Muscle of leg (tissue), 11 donors: ENCODE results near the gene SCAPER. TPM values are rescaled to one million over a fixed set of nuclear protein-coding genes. Genes with fewer than 3 reads are reported as not detected.

ENCODE experiments used
- DNase-seq: peaks from one replicate; pipeline ENCODE4 v3.0.0; 2013
- H3K27ac ChIP-seq: one replicate; pipeline ENCODE4 v1.5.1; 2013; ENCODE audit warnings: mild to moderate bottlenecking, low read length, control low read depth
- H3K27me3 ChIP-seq: one replicate; pipeline ENCODE4 v1.6.1; 2013; ENCODE audit warnings: low read length; ENCODE audit not compliant: control insufficient read depth, insufficient read depth
- H3K36me3 ChIP-seq: one replicate; pipeline ENCODE4 v1.6.1; 2013; ENCODE audit warnings: low read length; ENCODE audit not compliant: control insufficient read depth, insufficient read depth
- H3K4me1 ChIP-seq: one replicate; pipeline ENCODE4 v1.6.1; 2013; ENCODE audit warnings: low read length; ENCODE audit not compliant: control insufficient read depth, insufficient read depth
- H3K4me3 ChIP-seq: one replicate; pipeline ENCODE4 v1.5.1; 2013; ENCODE audit warnings: low read length, control low read depth
- H3K9me3 ChIP-seq: replicated peaks from 2 replicates; pipeline ENCODE4 v1.6.1; 2013; ENCODE audit warnings: low read depth, low read length; ENCODE audit not compliant: control insufficient read depth
- WGBS: methylation state at CpG from one replicate; pipeline ENCODE4 v1.1.5; 2013; ENCODE audit warnings: missing lambda C conversion rate; ENCODE audit not compliant: insufficient coverage; 5-methylcytosine and 5-hydroxymethylcytosine counted together
- polyA plus RNA-seq, 8 donors: library from polyadenylated mRNA; unstranded; fragments of 120-200 nt; gene quantifications; one replicate each; pipeline versions ENCODE4 v1.2.1 to v1.2.3, GENCODE V29; 2013; ENCODE audit warnings: inconsistent platforms in 1 of 8, low replicate concordance in 1 of 8; ENCODE audit not compliant: insufficient read length in 8 of 8, insufficient read depth in 1 of 8
- total RNA-seq: library from RNA; stranded (reverse); fragments of 120-200 nt; gene quantifications from one replicate; pipeline ENCODE4 v1.2.4, GENCODE V29; 2013

Gene SCAPER
- total and polyA plus RNA-seq, 9 donors: 61.5 to 83.1 (median 73.5) TPM

DNA sequence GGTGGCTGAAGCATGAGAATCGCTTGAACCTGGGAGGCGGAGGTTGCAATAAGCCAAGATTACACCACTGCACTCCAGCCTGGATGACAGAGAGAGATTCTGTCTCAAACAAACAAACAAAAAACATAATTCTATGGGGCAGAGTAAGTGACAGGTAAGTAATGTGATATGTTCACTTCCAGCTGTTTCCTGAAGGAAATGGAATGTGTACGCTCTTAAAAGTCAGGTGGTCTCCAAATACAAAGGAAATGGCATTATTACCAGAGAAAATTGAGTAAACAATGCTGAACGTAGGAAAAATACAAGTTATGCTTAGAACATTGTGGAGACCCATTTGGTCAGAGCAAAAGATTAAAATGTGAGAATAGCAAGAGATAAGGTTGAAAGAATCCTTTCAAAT, 278.5 kb downstream of the SCAPER start:
- H3K4me1 ChIP-seq: no peaks in the 10 kb centered on the region
- no peak for DNase-seq
- peaks cover 9% of the 10 kb centered on the region for H3K36me3 ChIP-seq
- 70% methylated on average over 1 of the region's 4 CpGs for WGBS
- no peaks in the 10 kb centered on the region for H3K27me3 ChIP-seq
- no peak overlapping the region for H3K4me3 ChIP-seq
- peaks cover 2% of the 10 kb centered on the region for H3K9me3 ChIP-seq
- no peak overlapping the region for H3K27ac ChIP-seq

DNA sequence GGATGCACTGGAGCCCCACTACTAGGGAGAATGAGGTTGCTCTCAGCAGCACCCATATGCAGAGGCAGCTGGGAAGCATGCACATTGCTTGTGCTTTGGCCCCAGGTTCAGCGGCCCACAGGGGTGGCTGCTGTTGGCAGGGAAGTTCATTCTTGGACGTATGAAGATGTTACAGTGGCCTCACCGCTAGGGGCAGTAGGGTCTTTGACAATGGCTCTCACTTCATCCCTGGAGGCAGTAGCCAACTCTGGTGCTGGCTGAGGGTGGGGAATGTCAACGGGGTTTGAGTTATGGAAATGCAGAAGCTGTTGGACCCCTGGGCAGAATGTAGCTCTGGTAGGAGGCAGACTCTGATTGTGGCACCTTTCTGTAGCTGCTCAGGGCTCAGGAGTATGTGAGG, 279.9 kb downstream of the SCAPER start:
- no peak for DNase-seq
- no peaks in the 10 kb centered on the region for H3K27me3 ChIP-seq
- no peak overlapping the region for H3K27ac ChIP-seq
- no peaks in the 10 kb centered on the region for H3K4me1 ChIP-seq
- WGBS: 83% methylated on average over 4 of the region's 4 CpGs
- H3K4me3 ChIP-seq: no peak overlapping the region
- H3K9me3 ChIP-seq: peaks cover 2% of the 10 kb centered on the region
- peaks cover 9% of the 10 kb centered on the region for H3K36me3 ChIP-seq

DNA sequence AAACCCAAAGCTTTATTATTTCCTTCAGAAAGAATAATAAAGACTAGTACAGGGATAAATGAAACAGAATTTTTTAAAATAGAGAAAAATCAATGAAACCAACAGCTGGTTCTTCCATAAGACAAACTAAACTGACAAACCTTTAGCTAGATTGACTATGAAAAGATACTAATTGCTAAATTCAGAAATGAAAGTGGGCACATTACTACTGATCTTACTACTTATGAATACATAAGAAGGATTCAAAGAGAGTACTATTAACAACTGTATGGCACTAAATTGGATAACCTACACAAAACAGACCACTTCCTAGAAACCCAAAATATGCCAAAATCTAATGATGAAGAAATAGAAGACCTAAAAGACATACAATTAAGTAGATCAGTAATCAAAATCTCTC, 290.4 kb downstream of the SCAPER start:
- Histone ChIP-seq H3K27me3 (no peaks in the 10 kb centered on the region), H3K4me1 (no peaks in the 10 kb centered on the region), H3K9me3 (peaks cover 14% of the 10 kb centered on the region), H3K27ac (no peak overlapping the region), H3K36me3 (no peaks in the 10 kb centered on the region), H3K4me3 (no peak overlapping the region)
- DNase-seq: no peak

DNA sequence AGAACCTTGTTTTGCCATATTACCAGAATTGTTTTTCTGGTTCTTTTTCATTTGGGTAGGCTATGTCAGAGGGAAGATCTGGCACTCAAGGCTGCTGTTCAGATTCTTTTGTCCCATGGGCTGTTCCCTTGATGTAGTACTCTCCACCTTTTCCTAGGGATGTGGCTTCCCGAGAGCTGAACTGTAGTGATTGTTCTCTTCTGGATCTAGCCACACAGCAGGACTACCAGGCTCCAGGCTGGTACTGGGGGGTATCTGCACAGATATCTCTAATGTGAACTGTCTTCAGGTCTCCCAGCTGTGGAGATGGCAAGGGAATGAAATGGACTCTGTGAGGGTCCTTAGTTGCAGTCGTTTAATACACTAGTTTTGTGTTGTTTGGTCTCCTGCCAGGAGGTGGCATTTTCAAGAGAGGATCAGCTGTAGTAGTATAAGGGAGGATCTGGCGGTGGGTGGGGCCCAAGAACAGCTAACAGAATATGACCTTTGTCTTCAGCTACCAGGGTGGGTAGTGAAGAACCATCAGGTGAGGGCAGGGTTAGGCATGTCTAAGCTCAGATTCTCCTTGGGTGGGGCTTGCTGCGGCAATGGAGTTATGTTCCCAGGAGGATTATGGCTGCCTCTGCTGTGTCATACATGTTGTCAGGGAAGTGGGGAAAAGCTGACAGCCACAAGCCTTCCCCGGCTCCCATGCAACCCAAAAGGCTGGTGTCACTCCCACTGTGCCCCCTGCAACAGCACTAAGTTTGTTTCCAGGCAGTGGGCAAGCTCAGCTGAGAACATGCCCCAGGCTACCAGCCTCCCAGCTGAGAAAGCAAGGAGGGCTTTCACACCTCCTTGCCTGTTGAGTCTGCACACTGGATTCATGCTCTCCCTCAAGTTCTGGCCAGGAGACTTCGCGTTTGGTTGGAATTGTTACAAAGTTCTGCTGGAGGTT, 316.1 kb downstream of the SCAPER start:
- WGBS: 92% methylated on average over 6 of the region's 7 CpGs
- H3K9me3 ChIP-seq: no peaks in the 10 kb centered on the region
- H3K36me3 ChIP-seq: peaks cover 5% of the 10 kb centered on the region
- H3K27me3 ChIP-seq: no peaks in the 10 kb centered on the region
- no peaks in the 10 kb centered on the region for H3K4me1 ChIP-seq
- no peak for DNase-seq
- H3K27ac ChIP-seq: no peak overlapping the region
- H3K4me3 ChIP-seq: no peak overlapping the region

DNA sequence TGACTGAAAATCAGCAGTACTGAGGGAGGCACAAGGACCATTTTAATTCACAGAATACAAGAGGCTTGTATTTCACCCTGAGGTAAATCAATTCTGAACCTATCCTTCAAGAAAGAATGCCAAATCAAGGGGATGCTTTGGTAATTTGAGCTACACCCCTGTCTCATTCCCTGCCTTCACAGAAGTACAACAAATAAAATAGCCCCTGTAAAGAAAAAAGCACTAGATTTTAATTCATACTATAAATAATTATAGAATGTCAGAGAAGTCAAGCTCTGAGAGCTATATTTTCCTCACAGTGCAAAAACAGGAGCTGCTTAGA, 319.6 kb downstream of the SCAPER start:
- H3K27ac ChIP-seq: no peak overlapping the region
- no peaks in the 10 kb centered on the region for H3K27me3 ChIP-seq
- peaks cover 5% of the 10 kb centered on the region for H3K36me3 ChIP-seq
- no peak for DNase-seq
- no peak overlapping the region for H3K4me3 ChIP-seq
- H3K4me1 ChIP-seq: no peaks in the 10 kb centered on the region
- H3K9me3 ChIP-seq: peaks cover 9% of the 10 kb centered on the region

DNA sequence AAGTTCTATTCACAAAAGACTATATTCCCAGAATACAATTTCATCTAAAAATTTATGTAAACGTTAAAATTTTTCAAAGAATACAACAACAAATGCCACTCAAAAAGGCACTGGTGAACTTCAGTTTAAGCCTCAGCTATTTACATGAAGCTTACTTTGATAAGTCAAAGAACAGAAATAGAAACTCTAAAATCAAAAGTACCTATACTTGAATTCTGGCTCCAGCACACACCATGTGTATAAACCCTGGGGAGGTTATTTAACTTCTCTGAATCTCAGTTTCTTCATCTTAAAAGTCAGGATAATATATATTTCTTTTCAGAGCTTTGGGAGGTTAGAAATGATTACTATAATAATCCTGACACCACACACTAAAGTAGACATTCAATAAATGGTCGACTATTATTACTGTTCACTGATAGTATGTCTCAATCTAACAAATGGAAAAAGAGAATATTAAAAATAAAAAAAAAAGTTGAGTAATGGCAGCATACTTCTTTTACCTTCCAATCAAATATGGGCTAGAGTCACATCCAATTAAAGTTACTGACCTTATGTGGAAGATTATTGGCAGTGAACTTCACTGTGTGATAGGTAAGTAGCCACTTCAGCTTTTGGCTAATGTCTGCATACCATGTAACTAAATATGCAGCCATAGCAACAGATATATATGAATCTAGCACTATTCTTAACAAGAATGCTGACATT, 320.1 kb downstream of the SCAPER start:
- DNase-seq: no peak
- no CpG with 5 or more reads among the region's 2 CpGs for WGBS

DNA sequence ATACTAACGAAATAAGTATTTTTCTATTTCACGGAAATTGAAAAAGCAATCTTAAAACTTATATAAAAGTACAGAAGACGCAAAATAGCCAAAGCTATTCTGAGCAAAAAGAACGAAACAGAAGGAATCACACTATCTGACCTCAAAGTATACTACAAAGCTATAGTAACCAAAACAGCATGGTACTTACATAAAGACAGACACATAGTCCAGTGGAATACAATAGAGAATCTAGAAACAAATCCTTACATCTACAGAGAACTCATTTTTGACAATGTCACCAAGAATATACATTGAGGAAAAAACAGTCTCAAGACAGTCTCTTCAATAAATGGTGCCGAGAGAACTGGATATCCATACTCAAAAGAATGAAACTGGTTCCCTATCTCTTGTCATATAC, 322.6 kb downstream of the SCAPER start:
- H3K27ac ChIP-seq: no peak overlapping the region
- no CpG with 5 or more reads among the region's 5 CpGs for WGBS
- no peak overlapping the region for H3K4me3 ChIP-seq
- no peak for DNase-seq
- H3K9me3 ChIP-seq: peaks cover 12% of the 10 kb centered on the region
- H3K27me3 ChIP-seq: no peaks in the 10 kb centered on the region
- H3K36me3 ChIP-seq: no peaks in the 10 kb centered on the region
- H3K4me1 ChIP-seq: peaks cover under 1% of the 10 kb centered on the region

More for the DNA sequence above, 320.1 kb downstream of the SCAPER start:
- H3K4me3 ChIP-seq: no peak overlapping the region
- no peaks in the 10 kb centered on the region for H3K27me3 ChIP-seq
- H3K36me3 ChIP-seq: peaks cover 5% of the 10 kb centered on the region
- H3K9me3 ChIP-seq: peaks cover 12% of the 10 kb centered on the region
- H3K4me1 ChIP-seq: no peaks in the 10 kb centered on the region
- H3K27ac ChIP-seq: no peak overlapping the region

DNA sequence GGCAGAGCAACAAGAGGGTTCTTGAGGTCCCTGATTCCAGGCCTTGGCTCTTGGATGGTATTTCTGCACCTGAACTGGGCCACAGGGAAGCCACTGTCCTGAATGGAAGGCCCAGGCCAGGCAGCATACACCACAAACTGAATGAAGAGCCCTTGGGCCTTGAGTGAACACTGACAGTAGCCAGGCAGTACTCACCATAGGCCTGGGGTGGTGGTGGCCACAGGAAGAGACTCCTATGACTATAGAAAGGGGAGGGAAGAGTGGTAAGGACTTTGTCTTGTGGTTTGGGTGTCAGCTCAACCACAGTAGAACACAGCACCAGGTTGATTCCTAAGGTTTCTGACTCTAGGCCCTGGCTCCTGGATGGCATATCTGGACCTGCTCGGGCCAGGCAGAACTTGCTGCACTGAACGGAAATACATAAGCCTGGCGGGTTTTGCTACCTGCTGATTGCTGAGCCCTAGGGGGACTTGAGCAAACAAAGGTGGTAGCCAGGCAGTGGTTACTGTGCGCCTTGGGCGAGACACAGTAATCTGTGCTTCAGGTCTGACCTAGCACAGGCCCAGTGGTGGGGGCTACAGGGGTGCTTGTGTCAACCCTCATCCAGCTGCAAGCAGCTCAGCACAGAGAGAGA, 327.1 kb downstream of the SCAPER start:
- Histone ChIP-seq H3K4me3 (no peak overlapping the region), H3K36me3 (no peaks in the 10 kb centered on the region), H3K9me3 (peaks cover 11% of the 10 kb centered on the region), H3K27ac (no peak overlapping the region), H3K27me3 (no peaks in the 10 kb centered on the region), H3K4me1 (peaks cover 11% of the 10 kb centered on the region)
- WGBS: 94% methylated on average over 5 of the region's 5 CpGs
- DNase-seq: no peak

DNA sequence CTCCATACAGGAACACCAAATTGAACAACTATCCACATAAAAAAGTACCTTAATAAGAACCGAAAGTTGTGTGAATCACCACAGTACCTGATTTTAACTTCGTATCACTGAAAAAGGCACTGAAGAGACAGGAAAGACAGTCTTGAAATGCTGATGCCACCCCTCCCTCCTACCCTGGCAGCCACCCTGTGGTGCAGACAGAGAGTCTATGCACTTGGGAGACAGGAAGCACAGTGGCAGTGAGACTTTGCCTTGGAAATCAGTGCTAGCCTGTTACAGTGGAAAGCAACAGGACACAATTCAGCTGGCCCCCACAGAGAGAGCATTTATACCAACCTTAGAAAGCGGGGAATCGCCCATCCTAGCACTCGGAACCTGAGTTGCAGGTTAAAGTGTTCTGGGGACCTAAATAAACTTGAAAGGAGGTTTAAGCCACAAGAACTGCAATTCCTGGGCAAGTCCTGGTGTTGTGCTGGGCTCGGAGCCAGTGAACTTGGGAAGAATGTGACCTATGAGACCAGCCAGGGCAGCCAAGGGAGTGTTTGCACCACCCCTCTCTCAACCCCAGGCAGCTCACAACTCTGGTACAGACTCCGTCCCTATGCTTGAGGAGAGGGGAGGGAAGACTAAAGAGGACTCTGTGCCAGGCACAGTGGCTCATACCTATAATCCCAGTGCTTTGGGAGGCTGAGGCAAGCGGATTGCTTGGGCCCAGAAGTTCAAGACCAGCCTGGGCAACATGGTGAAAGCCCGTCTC, 328.4 kb downstream of the SCAPER start:
- Histone ChIP-seq H3K27ac (no peak overlapping the region), H3K4me3 (no peak overlapping the region), H3K4me1 (peaks cover 11% of the 10 kb centered on the region), H3K9me3 (peaks cover 5% of the 10 kb centered on the region), H3K27me3 (no peaks in the 10 kb centered on the region), H3K36me3 (no peaks in the 10 kb centered on the region)
- 83% methylated on average over 4 of the region's 9 CpGs for WGBS
- DNase-seq: peak; percentile 39

DNA sequence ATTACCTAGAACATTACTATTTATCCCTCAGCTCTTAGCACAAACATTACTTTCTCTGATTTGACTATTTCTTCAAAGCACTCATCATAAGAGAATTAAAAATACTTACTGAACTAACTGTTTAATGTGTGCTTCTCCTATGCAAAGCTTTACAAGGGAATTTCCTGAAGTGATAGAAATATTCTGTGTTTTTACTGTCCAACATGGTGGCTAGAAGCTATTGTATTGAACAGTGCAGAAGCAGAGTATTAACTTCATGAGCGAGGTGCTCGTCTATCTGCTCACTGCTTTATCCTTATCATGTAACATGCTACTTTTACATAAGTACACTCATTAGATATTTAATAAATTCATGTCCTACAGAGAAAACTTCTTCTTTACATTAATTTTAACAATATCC, 329.5 kb downstream of the SCAPER start:
- Histone ChIP-seq H3K4me1 (peaks cover 11% of the 10 kb centered on the region), H3K9me3 (peaks cover 3% of the 10 kb centered on the region), H3K36me3 (no peaks in the 10 kb centered on the region), H3K4me3 (no peak overlapping the region), H3K27ac (no peak overlapping the region), H3K27me3 (no peaks in the 10 kb centered on the region)
- no CpG with 5 or more reads among the region's 2 CpGs for WGBS
- DNase-seq: no peak
